K562 (cell line): ENCODE measurements around the gene SLC48A1. TPM values are rescaled to one million over a fixed set of nuclear protein-coding genes. Genes with fewer than 3 reads are reported as not detected.

Experiments
- BCOR ChIP-seq: fragments of 450-650 bp; IDR thresholded peaks from 2 replicates; pipeline ENCODE4 v1.6.1; 2016
- ETV5 ChIP-seq: sonication (generic); formaldehyde crosslinking; IDR thresholded peaks from 2 replicates; pipeline ENCODE4 v1.4.0; 2020; ENCODE audit warnings: low read depth, mild to moderate bottlenecking, missing genetic modification reagents
- GTF2B ChIP-seq: IDR thresholded peaks from 2 replicates; pipeline ENCODE4 v1.6.1; 2011; ENCODE audit not compliant: insufficient read length; ENCODE audit errors: extremely low read depth
- HCFC1 ChIP-seq: IDR thresholded peaks from 2 replicates; pipeline ENCODE4 v1.6.1; 2012; ENCODE audit warnings: low read depth, low read length, improper control_type of control experiment
- KDM4B ChIP-seq, 2 experiments: fragments of 450-650 bp in 1 of 2; sonication (generic) in 1 of 2; IDR thresholded peaks; 2 replicates each; pipeline ENCODE4 v1.6.1; 2016 to 2017; ENCODE audit warnings: borderline replicate concordance in 2 of 2, antibody characterized with exemption in 1 of 2, low read depth in 1 of 2, mild to moderate bottlenecking in 1 of 2
- NR0B1 ChIP-seq: fragments of 450-650 bp; IDR thresholded peaks from one replicate; pipeline ENCODE4 v1.6.1; 2018; ENCODE audit warnings: mild to moderate bottlenecking, moderate library complexity; ENCODE audit not compliant: partially characterized antibody
- POLR2G ChIP-seq: fragments of 200-400 bp; formaldehyde crosslinking; IDR thresholded peaks from 2 replicates; pipeline ENCODE4 v1.6.1; 2017; ENCODE audit warnings: low read depth, mild to moderate bottlenecking, antibody characterized with exemption, low read length, moderate library complexity
- SAFB ChIP-seq: fragments of 200-400 bp; formaldehyde crosslinking; IDR thresholded peaks from 2 replicates; pipeline ENCODE4 v1.6.1; 2017; ENCODE audit warnings: low read depth, low read length, borderline replicate concordance
- SRSF9 ChIP-seq: fragments of 200-400 bp; formaldehyde crosslinking; IDR thresholded peaks from 2 replicates; pipeline ENCODE4 v1.6.1; 2017; ENCODE audit warnings: low read depth, low read length, borderline replicate concordance
- TEAD4 ChIP-seq, 2 experiments: sonication (generic) in 1 of 2; formaldehyde crosslinking in 1 of 2; IDR thresholded peaks; 2 replicates each; pipeline versions ENCODE4 v1.6.1 to v1.8.0; 2012 to 2022; ENCODE audit warnings: borderline replicate concordance in 1 of 2, inconsistent platforms in 1 of 2, low read length in 1 of 2, mild to moderate bottlenecking in 1 of 2, missing genetic modification reagents in 1 of 2
- ZFPM2 ChIP-seq: fragments of 250-450 bp; sonication (Bioruptor Pico); IDR thresholded peaks from 2 replicates; pipeline ENCODE4 v1.5.1; 2022; ENCODE audit warnings: mild to moderate bottlenecking
- ZKSCAN8 ChIP-seq: fragments of 200-800 bp; sonication (Bioruptor generic); IDR thresholded peaks from 2 replicates; pipeline ENCODE4 v1.6.1; 2016; ENCODE audit warnings: missing genetic modification characterization, missing compliant biosample characterization
- ZNF217 ChIP-seq: sonication (generic); formaldehyde crosslinking; IDR thresholded peaks from 2 replicates; pipeline ENCODE4 v1.8.0; 2022; ENCODE audit warnings: mild to moderate bottlenecking, missing genetic modification reagents
- ZNF384 ChIP-seq: IDR thresholded peaks from 2 replicates; pipeline ENCODE4 v1.6.1; 2012; ENCODE audit warnings: low read depth, low read length, improper control_type of control experiment
- ZNF551 ChIP-seq: fragments of 250-450 bp; sonication (Bioruptor Pico); IDR thresholded peaks from 2 replicates; pipeline ENCODE4 v1.5.0; 2021; ENCODE audit warnings: mild to moderate bottlenecking, moderate library complexity
- ZNF699 ChIP-seq: fragments of 250-450 bp; sonication (Bioruptor Pico); IDR thresholded peaks from 2 replicates; pipeline ENCODE4 v1.8.0; 2021; ENCODE audit warnings: mild to moderate bottlenecking, moderate library complexity; ENCODE audit not compliant: insufficient replicate concordance
- polyA plus RNA-seq, 8 experiments: library from polyadenylated mRNA; depleted of rRNA in 4 of 8; stranded (reverse) in 5 of 8; unstranded in 3 of 8; fragments of >200 nt; fragmentation: Nextera tagmentation in 2 of 8; fragmentation: Illumina TruSeq in 1 of 8; extraction: Ambion mirVana in 2 of 8; extraction: Trizol in 1 of 8; gene quantifications; 2 replicates each; pipeline versions ENCODE4 v1.2.1 to v1.2.3, GENCODE V29; 2011 to 2014; ENCODE audit warnings: inconsistent platforms in 1 of 8, missing spikeins in 1 of 8
- total RNA-seq, 7 experiments: library from RNA; depleted of rRNA in 6 of 7; stranded (reverse); fragments of >200 nt in 6 of 7; fragmentation: Illumina TruSeq in 2 of 7; extraction: Trizol in 2 of 7; gene quantifications; 2 replicates each; pipeline versions ENCODE4 v1.2.1 to v1.2.3, GENCODE V29; 2011 to 2021; ENCODE audit warnings: low replicate concordance in 1 of 7
- TF ChIP-seq, protein P1 (sequence below): fragments of 250-450 bp; sonication (Bioruptor Pico); IDR thresholded peaks from 2 replicates; pipeline ENCODE4 v1.5.1; 2021; ENCODE audit warnings: mild to moderate bottlenecking
- TF ChIP-seq, protein P2 (sequence below), 2 experiments: IDR thresholded peaks in 1 of 2; conservative IDR thresholded peaks in 1 of 2; 2 replicates each; pipeline ENCODE4 v1.6.1; 2016; ENCODE audit warnings: low read depth in 2 of 2, mild to moderate bottlenecking in 1 of 2, missing compliant biosample characterization in 1 of 2, missing genetic modification characterization in 1 of 2, moderate library complexity in 1 of 2
- TF ChIP-seq, protein P3 (sequence below): fragments of 450-650 bp; IDR thresholded peaks from 2 replicates; pipeline ENCODE4 v1.6.1; 2016; ENCODE audit warnings: antibody characterized with exemption

Gene SLC48A1
- total and polyA plus RNA-seq, 9 of the 15 experiments (the other 6 are each of a cell fraction or from before 2014, with no cell fraction given) = 10.7 to 37.5 (median 18.7) TPM

DNA sequence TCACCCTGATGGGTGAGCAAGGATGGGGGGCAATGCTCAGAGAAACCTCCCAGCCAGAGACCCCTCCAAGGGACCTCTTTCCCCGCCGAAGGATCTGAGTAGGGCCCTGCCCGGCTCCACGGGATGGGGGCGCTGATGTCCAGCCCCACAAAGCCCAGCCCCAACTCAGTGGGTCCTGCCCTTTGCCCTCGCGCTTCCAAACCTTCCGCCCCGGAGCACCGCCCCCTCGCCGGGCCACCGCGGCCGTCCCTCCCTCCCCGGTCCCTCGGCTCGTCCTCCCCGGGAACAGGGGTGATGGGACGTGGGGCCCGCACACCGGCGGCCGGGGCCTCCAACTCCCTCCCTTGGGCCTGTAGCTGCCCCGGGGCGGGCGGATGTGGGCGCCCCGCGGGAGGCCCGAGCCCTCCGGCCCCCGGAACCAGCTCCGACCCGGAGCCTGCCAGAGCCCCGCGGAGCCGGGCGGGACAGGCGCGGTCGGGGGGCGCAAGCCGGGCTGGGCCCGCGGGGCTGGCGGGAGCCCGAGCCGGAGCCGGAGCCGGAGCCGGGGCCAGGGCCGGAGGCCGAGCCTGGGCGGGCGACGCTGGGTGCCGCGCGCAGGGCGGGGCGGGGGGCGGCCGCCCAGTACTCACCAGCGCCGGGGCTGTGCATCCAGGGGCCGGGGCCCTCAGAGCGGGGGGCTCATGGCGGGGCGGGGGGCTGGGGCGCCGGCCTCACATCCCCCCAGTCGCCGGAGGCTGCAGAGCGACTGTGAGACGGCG, 46.3 kb downstream of the SLC48A1 start (continued):
- TF ChIP-seq ZNF699 (CRISPR knock-in tag) (no peak), SRSF9 (no peak), TEAD4 (IDR thresholded peaks at IDR 0.05; ENCODE audit: low read length) (no peak; the same call in 1 of the 2 replicates), TEAD4 (CRISPR knock-in tag; IDR thresholded peaks at IDR 0.05; ENCODE audit: borderline replicate concordance) (no peak), ZNF384 (no peak), KDM4B (IDR thresholded peaks at IDR 0.05; ENCODE audit: borderline replicate concordance in 2 of 2, low read depth in 1 of 2) (no peak), ZKSCAN8 (CRISPR knock-in tag) (no peak), POLR2G (peak; percentile 40; the same call in 1 of the 2 replicates), BCOR (0 out of 2 replicates have a peak, but pooled peaks have one; percentile 6), ETV5 (CRISPR knock-in tag) (0 out of 2 replicates have a peak, but pooled peaks have one; percentile 34), SAFB (no peak), HCFC1 (no peak), ZFPM2 (CRISPR knock-in tag) (no peak), GTF2B (no peak), ZNF217 (CRISPR knock-in tag) (no peak), ZNF551 (CRISPR knock-in tag) (no peak), NR0B1 (no peak)
- TF ChIP-seq, protein P1, sequence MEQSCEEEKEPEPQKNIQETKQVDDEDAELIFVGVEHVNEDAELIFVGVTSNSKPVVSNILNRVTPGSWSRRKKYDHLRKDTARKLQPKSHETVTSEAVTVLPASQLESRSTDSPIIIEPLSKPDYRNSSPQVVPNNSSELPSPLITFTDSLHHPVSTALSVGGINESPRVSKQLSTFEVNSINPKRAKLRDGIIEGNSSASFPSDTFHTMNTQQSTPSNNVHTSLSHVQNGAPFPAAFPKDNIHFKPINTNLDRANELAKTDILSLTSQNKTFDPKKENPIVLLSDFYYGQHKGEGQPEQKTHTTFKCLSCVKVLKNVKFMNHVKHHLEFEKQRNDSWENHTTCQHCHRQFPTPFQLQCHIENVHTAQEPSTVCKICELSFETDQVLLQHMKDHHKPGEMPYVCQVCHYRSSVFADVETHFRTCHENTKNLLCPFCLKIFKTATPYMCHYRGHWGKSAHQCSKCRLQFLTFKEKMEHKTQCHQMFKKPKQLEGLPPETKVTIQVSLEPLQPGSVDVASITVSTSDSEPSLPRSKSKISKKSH (CRISPR knock-in tag) = no peak
- TF ChIP-seq, protein P2, sequence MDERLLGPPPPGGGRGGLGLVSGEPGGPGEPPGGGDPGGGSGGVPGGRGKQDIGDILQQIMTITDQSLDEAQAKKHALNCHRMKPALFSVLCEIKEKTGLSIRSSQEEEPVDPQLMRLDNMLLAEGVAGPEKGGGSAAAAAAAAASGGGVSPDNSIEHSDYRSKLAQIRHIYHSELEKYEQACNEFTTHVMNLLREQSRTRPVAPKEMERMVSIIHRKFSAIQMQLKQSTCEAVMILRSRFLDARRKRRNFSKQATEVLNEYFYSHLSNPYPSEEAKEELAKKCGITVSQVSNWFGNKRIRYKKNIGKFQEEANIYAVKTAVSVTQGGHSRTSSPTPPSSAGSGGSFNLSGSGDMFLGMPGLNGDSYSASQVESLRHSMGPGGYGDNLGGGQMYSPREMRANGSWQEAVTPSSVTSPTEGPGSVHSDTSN (CRISPR knock-in tag; IDR thresholded peaks at IDR 0.05; ENCODE audit: low read depth) = no peak
- TF ChIP-seq, protein P2 (tag; conservative IDR thresholded peaks at IDR 0.05; ENCODE audit: low read depth) = no peak
- TF ChIP-seq, protein P3, sequence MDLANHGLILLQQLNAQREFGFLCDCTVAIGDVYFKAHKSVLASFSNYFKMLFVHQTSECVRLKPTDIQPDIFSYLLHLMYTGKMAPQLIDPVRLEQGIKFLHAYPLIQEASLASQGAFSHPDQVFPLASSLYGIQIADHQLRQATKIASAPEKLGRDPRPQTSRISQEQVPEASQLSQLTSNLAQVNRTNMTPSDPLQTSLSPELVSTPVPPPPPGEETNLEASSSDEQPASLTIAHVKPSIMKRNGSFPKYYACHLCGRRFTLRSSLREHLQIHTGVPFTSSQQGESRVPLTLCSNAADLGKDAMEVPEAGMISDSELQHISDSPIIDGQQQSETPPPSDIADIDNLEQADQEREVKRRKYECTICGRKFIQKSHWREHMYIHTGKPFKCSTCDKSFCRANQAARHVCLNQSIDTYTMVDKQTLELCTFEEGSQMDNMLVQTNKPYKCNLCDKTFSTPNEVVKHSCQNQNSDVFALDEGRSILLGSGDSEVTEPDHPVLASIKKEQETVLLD = no peak
